HCT116 (cell line): ENCODE data around the gene SLC25A33. TPM values are rescaled to one million over a fixed set of nuclear protein-coding genes. Genes with fewer than 3 reads are reported as not detected.

Experiments used
- ATAC-seq: fragments of 200-7000 bp; cut with Tn5 transposase; 2 replicates; pipeline ENCODE4 v1.9.1; 2020; ENCODE audit warnings: mild to moderate bottlenecking, moderate library complexity
- BruUV-seq: library from RNA; stranded (reverse); fragments of 400-500 nt; replicated peaks from 2 replicates; lab custom pipeline; 2021; lab: Mats Ljungman, UMichigan
- CTCF ChIA-PET: fragments of 300-600 bp; sonication (Branson Sonifier 250); formaldehyde crosslinking; loops from one replicate; lab custom pipeline; 2021; ENCODE audit warnings: antibody characterized with exemption; lab: Charles Lee
- POLR2A ChIA-PET: fragments of 300-600, 350-600 bp; sonication (Branson Sonifier 250); formaldehyde crosslinking; loops from one replicate; lab custom pipeline; 2021; ENCODE audit warnings: antibody characterized with exemption; lab: Charles Lee
- RAD21 ChIA-PET, 2 experiments: fragments of 300-600 bp; sonication (Branson Sonifier 250); formaldehyde crosslinking; loops; one replicate each; lab custom pipeline; 2023; ENCODE audit warnings: low total read pairs in 2 of 2; ENCODE audit not compliant: uncharacterized antibody in 2 of 2, unreplicated experiment in 2 of 2, low non-redundant PET in 1 of 2; lab: Charles Lee
- DNase-seq: peaks from one replicate; pipeline ENCODE4 v3.0.0-alpha.2; 2010; ENCODE audit warnings: low read depth, low spot score
- H2AFZ ChIP-seq: fragments of 200-600 bp; shearing (Covaris generic), sonication (generic); 2 replicates; pipeline ENCODE4 v1.6.1; 2017; ENCODE audit warnings: low read depth, mixed run types, mixed read lengths, antibody characterized with exemption, low read length; ENCODE audit not compliant: poor library complexity, severe bottlenecking
- H3K27ac ChIP-seq: 2 replicates; pipeline ENCODE4 v1.5.1; 2012; ENCODE audit warnings: low read depth, low read length
- H3K27me3 ChIP-seq: fragments of 200-600 bp; sonication (generic); 2 replicates; pipeline ENCODE4 v1.6.1; 2016; ENCODE audit warnings: mixed run types, low read length, mixed read lengths; ENCODE audit not compliant: insufficient read depth
- H3K36me3 ChIP-seq, 2 experiments: fragments of 200-500 bp in 1 of 2; fragments of 200-600 bp in 1 of 2; sonication (Bioruptor generic) in 1 of 2; sonication (generic) in 1 of 2; 2 replicates each; pipeline versions ENCODE4 v1.5.1 to v1.6.1; 2014 to 2016; ENCODE audit warnings: low read length in 2 of 2, inconsistent platforms in 1 of 2, mixed read lengths in 1 of 2, mixed run types in 1 of 2; ENCODE audit not compliant: insufficient read depth in 2 of 2, control insufficient read depth in 1 of 2
- H3K4me1 ChIP-seq, 2 experiments: fragments of 200-600 bp in 1 of 2; sonication (generic) in 1 of 2; 2 replicates each; pipeline versions ENCODE4 v1.5.1 to v1.6.1; 2012 to 2017; ENCODE audit warnings: low read length in 2 of 2, inconsistent platforms in 1 of 2, mild to moderate bottlenecking in 1 of 2, mixed read lengths in 1 of 2, mixed run types in 1 of 2, moderate library complexity in 1 of 2; ENCODE audit not compliant: insufficient read depth in 2 of 2, control insufficient read depth in 1 of 2
- H3K4me2 ChIP-seq: fragments of 200-600 bp; sonication (generic); 2 replicates; pipeline ENCODE4 v1.6.1; 2017; ENCODE audit warnings: mixed run types, low read length, mixed read lengths
- H3K4me3 ChIP-seq, 2 experiments: fragments of 200-600 bp in 1 of 2; sonication (generic) in 1 of 2; replicated peaks in 1 of 2; 2 replicates each; pipeline ENCODE4 v1.5.1; 2011 to 2016; ENCODE audit warnings: low read length in 2 of 2, control low read depth in 1 of 2, low read depth in 1 of 2, mild to moderate bottlenecking in 1 of 2, mixed read lengths in 1 of 2, mixed run types in 1 of 2
- H3K79me2 ChIP-seq: fragments of 200-600 bp; sonication (generic); 2 replicates; pipeline ENCODE4 v1.6.1; 2017; ENCODE audit warnings: mild to moderate bottlenecking, mixed run types, low read length, moderate library complexity, mixed read lengths; ENCODE audit not compliant: insufficient read depth
- H3K9ac ChIP-seq: fragments of 200-600 bp; sonication (generic); 2 replicates; pipeline ENCODE4 v1.6.1; 2016; ENCODE audit warnings: low read length, mixed read lengths
- H3K9me2 ChIP-seq: fragments of 200-600 bp; sonication (generic), shearing (Covaris generic); 2 replicates; pipeline ENCODE4 v1.6.1; 2017; ENCODE audit warnings: mixed run types, mild to moderate bottlenecking, moderate library complexity; ENCODE audit not compliant: insufficient read depth
- H3K9me3 ChIP-seq, 2 experiments: fragments of 200-500 bp in 1 of 2; fragments of 200-600 bp in 1 of 2; sonication (Bioruptor generic) in 1 of 2; sonication (generic) in 1 of 2; 2 replicates each; pipeline ENCODE4 v1.6.1; 2014 to 2017; ENCODE audit warnings: low read length in 2 of 2, mixed read lengths in 2 of 2, inconsistent platforms in 1 of 2, low read depth in 1 of 2, mild to moderate bottlenecking in 1 of 2, mixed run types in 1 of 2, moderate library complexity in 1 of 2; ENCODE audit not compliant: control insufficient read depth in 1 of 2, insufficient read depth in 1 of 2
- H4K20me1 ChIP-seq: fragments of 200-600 bp; sonication (generic), shearing (Covaris generic); 2 replicates; pipeline ENCODE4 v1.6.1; 2017; ENCODE audit warnings: mixed run types, mild to moderate bottlenecking, moderate library complexity; ENCODE audit not compliant: insufficient read depth
- ATF3 ChIP-seq: IDR thresholded peaks from 2 replicates; pipeline ENCODE4 v1.6.1; 2012
- CBX3 ChIP-seq: IDR thresholded peaks from 2 replicates; pipeline ENCODE4 v1.6.1; 2012; ENCODE audit warnings: low read depth
- CTCF ChIP-seq, 3 experiments: fragments of 200-600 bp in 1 of 3; sonication (generic) in 1 of 3; IDR thresholded peaks in 2 of 3; conservative IDR thresholded peaks in 1 of 3; 2 replicates each; pipeline ENCODE4 v1.5.1; 2012 to 2017; ENCODE audit warnings: low read depth in 2 of 3, low read length in 2 of 3, antibody characterized with exemption in 1 of 3, borderline replicate concordance in 1 of 3, control low read depth in 1 of 3, mild to moderate bottlenecking in 1 of 3, mixed read lengths in 1 of 3, mixed run types in 1 of 3, moderate library complexity in 1 of 3; ENCODE audit not compliant: insufficient read depth in 1 of 3
- EGR1 ChIP-seq: IDR thresholded peaks from 2 replicates; pipeline ENCODE4 v1.6.1; 2012; ENCODE audit warnings: low read depth
- ELF1 ChIP-seq: IDR thresholded peaks from 2 replicates; pipeline ENCODE4 v1.6.1; 2012; ENCODE audit warnings: low read depth, borderline replicate concordance
- EZH2 ChIP-seq: fragments of 200-600 bp; sonication (generic); IDR thresholded peaks from 2 replicates; pipeline ENCODE4 v1.6.1; 2017; ENCODE audit warnings: antibody characterized with exemption, mixed run types
- EZH2phosphoT487 ChIP-seq: fragments of 200-600 bp; IDR thresholded peaks from 2 replicates; pipeline ENCODE4 v1.6.1; 2018; ENCODE audit warnings: antibody characterized with exemption, borderline replicate concordance
- FOSL1 ChIP-seq: IDR thresholded peaks from 2 replicates; pipeline ENCODE4 v1.6.1; 2012; ENCODE audit warnings: low read depth
- JUND ChIP-seq: IDR thresholded peaks from 2 replicates; pipeline ENCODE4 v1.6.1; 2012
- MAX ChIP-seq: IDR thresholded peaks from 2 replicates; pipeline ENCODE4 v1.6.1; 2012
- POLR2A ChIP-seq: IDR thresholded peaks from 2 replicates; pipeline ENCODE4 v1.7.0; 2011; ENCODE audit warnings: borderline replicate concordance; ENCODE audit not compliant: insufficient read depth, insufficient read length; ENCODE audit errors: extremely low read depth
- RAD21 ChIP-seq: IDR thresholded peaks from 2 replicates; pipeline ENCODE4 v1.6.1; 2012; ENCODE audit warnings: low read depth, mild to moderate bottlenecking
- SIN3A ChIP-seq: IDR thresholded peaks from 2 replicates; pipeline ENCODE4 v1.6.1; 2012; ENCODE audit warnings: low read depth
- SP1 ChIP-seq: IDR thresholded peaks from 2 replicates; pipeline ENCODE4 v1.6.1; 2012; ENCODE audit warnings: low read depth
- SRF ChIP-seq: IDR thresholded peaks from 2 replicates; pipeline ENCODE4 v1.6.1; 2012; ENCODE audit warnings: low read depth
- TCF7L2 ChIP-seq: IDR thresholded peaks from 2 replicates; pipeline ENCODE4 v1.7.0; 2011; ENCODE audit warnings: borderline replicate concordance, inconsistent platforms; ENCODE audit not compliant: insufficient read depth, insufficient read length; ENCODE audit errors: extremely low read depth
- YY1 ChIP-seq: IDR thresholded peaks from 2 replicates; pipeline ENCODE4 v1.6.1; 2011; ENCODE audit warnings: low read length, low read depth, moderate library complexity, mild to moderate bottlenecking; ENCODE audit not compliant: insufficient replicate concordance; ENCODE audit errors: extremely low read depth
- ZFX ChIP-seq: fragments of 450-650 bp; IDR thresholded peaks from 2 replicates; pipeline ENCODE4 v1.6.1; 2017
- ZNF274 ChIP-seq: fragments of 200-500 bp; sonication (Bioruptor generic); IDR thresholded peaks from 2 replicates; pipeline ENCODE4 v1.6.1; 2014; ENCODE audit warnings: mild to moderate bottlenecking, low read depth, low read length, inconsistent platforms
- intact Hi-C: fragments of 100-400 bp; cut with micrococcal nuclease; formaldehyde crosslinking; loops from 2 replicates; pipeline ENCODE4 v1.10.0; 2022
- total RNA-seq: library from RNA; stranded (reverse); gene quantifications from one replicate; pipeline ENCODE4 v1.2.1, GENCODE V29; 2021; ENCODE audit not compliant: unreplicated experiment

SLC25A33 gene
- total RNA-seq, 1 experiment from 2014 or later, result 9.8 TPM

GRCh38 chr1:9518454-9518998 is 20.7 kb upstream of the SLC25A33 start:
- DNase-seq, result no peak
- H3K9me2 ChIP-seq, result no peaks in the 10 kb centered on the region
- H4K20me1 ChIP-seq, result no peaks in the 10 kb centered on the region
- H3K9me3 ChIP-seq, result no peaks in the 10 kb centered on the region
- H3K4me3 ChIP-seq, result no peak overlapping the region
- RAD21 ChIA-PET, result no interaction called here
- TF ChIP-seq RAD21 (no peak), MAX (no peak), SP1 (no peak), SIN3A (no peak), CBX3 (no peak), JUND (no peak), TCF7L2 (no peak), EZH2 (no peak), EGR1 (no peak), SRF (no peak), FOSL1 (no peak), ATF3 (no peak)
- TF ChIP-seq, all 23 proteins: peak for 0
- no peak overlapping the region for H3K4me2 ChIP-seq
- no peaks in the 10 kb centered on the region for H3K4me1 ChIP-seq
- intact Hi-C loops, result no loop called here
- ChIA-PET POLR2A (no interaction called here), CTCF (no interaction called here)
- no peak for ATAC-seq
- no peak overlapping the region for H3K27ac ChIP-seq
- H3K9ac ChIP-seq, result no peak overlapping the region
- H2AFZ ChIP-seq, result no peak overlapping the region
- no peaks in the 10 kb centered on the region for H3K27me3 ChIP-seq
- no TSS peak for BruUV-seq
- H3K79me2 ChIP-seq, result no peaks in the 10 kb centered on the region
- no peaks in the 10 kb centered on the region for H3K36me3 ChIP-seq

- Histone ChIP-seq H3K4me3 (no peak overlapping the region), H3K9ac (no peak overlapping the region), H3K36me3 (no peaks in the 10 kb centered on the region)
- intact Hi-C loops, result no loop called here
- no peak for ATAC-seq
- TF ChIP-seq EZH2phosphoT487 (no peak), FOSL1 (no peak), JUND (no peak), ELF1 (no peak), CTCF (IDR thresholded peaks at IDR 0.05 in 2 of 3, conservative IDR thresholded peaks at IDR 0.05 in 1 of 3; ENCODE audit: borderline replicate concordance in 1 of 3, insufficient read depth in 1 of 3, low read depth in 2 of 3, low read length in 2 of 3) (no peak), ATF3 (no peak), ZFX (no peak), TCF7L2 (no peak), ZNF274 (no peak), EGR1 (no peak), POLR2A (no peak), YY1 (no peak), SP1 (no peak), MAX (no peak)
- TF ChIP-seq, all 23 proteins: peak for 0
- Histone ChIP-seq H3K4me2 (no peak overlapping the region), H3K27ac (no peak overlapping the region), H3K9me2 (no peaks in the 10 kb centered on the region), H3K79me2 (no peaks in the 10 kb centered on the region), H3K9me3 (no peaks in the 10 kb centered on the region), H4K20me1 (no peaks in the 10 kb centered on the region), H2AFZ (no peak overlapping the region), H3K4me1 (no peaks in the 10 kb centered on the region), H3K27me3 (no peaks in the 10 kb centered on the region)
- ChIA-PET CTCF (no interaction called here), RAD21 (no interaction called here), POLR2A (no interaction called here)
- BruUV-seq, result no TSS peak
- DNase-seq, result no peak
Measured at GRCh38 chr1:9520411-9520810, 18.9 kb upstream of the SLC25A33 start.
